A549 (cell line): ENCODE results near the gene BCR. TPM values are rescaled to one million over a fixed set of nuclear protein-coding genes. Genes with fewer than 3 reads are reported as not detected.

Experiments
- ATAC-seq, 2 experiments: fragments of 200-7000 bp in 1 of 2; fragments of >200 bp in 1 of 2; cut with Nextera tagmentation in 1 of 2; cut with Tn5 transposase in 1 of 2; 3 replicates each; pipeline versions ENCODE4 v1.8.0 to v1.9.1; 2018 to 2020; ENCODE audit warnings: mild to moderate bottlenecking in 1 of 2, moderate library complexity in 1 of 2
- CTCF ChIA-PET: fragments of 300-600 bp; sonication (Branson Sonifier 250); formaldehyde crosslinking; extraction: SDS; loops from one replicate; lab custom pipeline; 2021; ENCODE audit warnings: antibody characterized with exemption, inconsistent platforms; lab: Yijun Ruan, JAX
- POLR2A ChIA-PET: fragments of 350-600 bp; formaldehyde crosslinking; extraction: SDS; loops from one replicate; lab custom pipeline; 2021; ENCODE audit warnings: antibody characterized with exemption, inconsistent platforms; lab: Yijun Ruan, JAX
- DNase-seq, 2 experiments: peaks; one replicate each; pipeline versions ENCODE4 v3.0.0 to v3.0.0-alpha.2; 2011 to 2016; ENCODE audit warnings: low read depth in 1 of 2, low spot score in 1 of 2
- FAIRE-seq: peaks from 2 replicates; lab custom pipeline; 2011; peaks lifted over from hg19 to GRCh38; lab: Jason Lieb, UNC
- H3K27ac ChIP-seq, 2 experiments: fragments of >200 bp; sonication (Bioruptor Twin); formaldehyde crosslinking; 3 replicates each; pipeline ENCODE4 v1.5.1; 2016 to 2017
- H3K4me1 ChIP-seq: fragments of >200 bp; sonication (Bioruptor Twin); formaldehyde crosslinking; 3 replicates; pipeline ENCODE4 v1.6.1; 2016
- H3K4me2 ChIP-seq: fragments of >200 bp; sonication (Bioruptor Twin); formaldehyde crosslinking; 3 replicates; pipeline ENCODE4 v1.6.1; 2016
- H3K4me3 ChIP-seq: fragments of >200 bp; sonication (Bioruptor Twin); formaldehyde crosslinking; 3 replicates; pipeline ENCODE4 v1.5.1; 2016
- H3K9me3 ChIP-seq: fragments of >200 bp; sonication (Bioruptor Twin); formaldehyde crosslinking; 3 replicates; pipeline ENCODE4 v1.6.1; 2016
- BHLHE40 ChIP-seq: IDR thresholded peaks from 2 replicates; pipeline ENCODE4 v1.6.1; 2012; ENCODE audit warnings: low read depth, low read length, inconsistent platforms
- CBX2 ChIP-seq: fragments of 200-600 bp; sonication (generic); IDR thresholded peaks from 2 replicates; pipeline ENCODE4 v1.6.1; 2016; ENCODE audit warnings: low read depth, mild to moderate bottlenecking, borderline replicate concordance
- CBX8 ChIP-seq: fragments of 200-600 bp; sonication (generic); IDR thresholded peaks from 2 replicates; pipeline ENCODE4 v1.6.1; 2016
- CEBPB ChIP-seq, 2 experiments: fragments of >200 bp in 1 of 2; sonication (Bioruptor Twin) in 1 of 2; formaldehyde crosslinking in 1 of 2; IDR thresholded peaks; 2 replicates each; pipeline ENCODE4 v1.6.1; 2012 to 2016
- EHF ChIP-seq: fragments of 250-450 bp; sonication (Bioruptor Pico); IDR thresholded peaks from 2 replicates; pipeline ENCODE4 v1.5.0; 2020; ENCODE audit warnings: mild to moderate bottlenecking
- EP300 ChIP-seq, 2 experiments: fragments of >200 bp; sonication (Bioruptor Twin); formaldehyde crosslinking; IDR thresholded peaks; 2 replicates in 1 of 2; 3 replicates in 1 of 2; pipeline ENCODE4 v1.6.1; 2016 to 2017
- FOSL2 ChIP-seq, 2 experiments: fragments of 450-650 bp in 1 of 2; fragments of >200 bp in 1 of 2; sonication (Bioruptor Twin) in 1 of 2; formaldehyde crosslinking; IDR thresholded peaks; 2 replicates each; pipeline versions ENCODE4 v1.5.0 to v1.6.1; 2016 to 2020; ENCODE audit warnings: mild to moderate bottlenecking in 1 of 2, moderate library complexity in 1 of 2
- GATA3 ChIP-seq: IDR thresholded peaks from 2 replicates; pipeline ENCODE4 v1.6.1; 2012; ENCODE audit warnings: borderline replicate concordance
- HDAC2 ChIP-seq: fragments of 200-600 bp; sonication (generic); IDR thresholded peaks from 2 replicates; pipeline ENCODE4 v1.6.1; 2016
- JUN ChIP-seq, 2 experiments: fragments of >200 bp; sonication (Bioruptor Twin); formaldehyde crosslinking; IDR thresholded peaks; 2 replicates in 1 of 2; 3 replicates in 1 of 2; pipeline ENCODE4 v1.6.1; 2016 to 2017
- KDM1A ChIP-seq: fragments of 200-600 bp; sonication (generic); IDR thresholded peaks from 2 replicates; pipeline ENCODE4 v1.6.1; 2016; ENCODE audit warnings: low read depth, mild to moderate bottlenecking
- KDM5A ChIP-seq: fragments of 200-600 bp; sonication (generic); IDR thresholded peaks from 2 replicates; pipeline ENCODE4 v1.6.1; 2016; ENCODE audit warnings: antibody characterized with exemption, mild to moderate bottlenecking
- PHF8 ChIP-seq: fragments of 200-600 bp; sonication (generic); IDR thresholded peaks from 2 replicates; pipeline ENCODE4 v1.6.1; 2016; ENCODE audit warnings: low read depth, mild to moderate bottlenecking, antibody characterized with exemption, moderate library complexity, borderline replicate concordance
- RNF2 ChIP-seq: fragments of 200-600 bp; sonication (generic); IDR thresholded peaks from 2 replicates; pipeline ENCODE4 v1.6.1; 2016; ENCODE audit warnings: low read depth, mild to moderate bottlenecking, antibody characterized with exemption, moderate library complexity, borderline replicate concordance
- ZSCAN20 ChIP-seq: fragments of 250-450 bp; sonication (Bioruptor Pico); IDR thresholded peaks from 2 replicates; pipeline ENCODE4 v1.8.0; 2022; ENCODE audit warnings: mild to moderate bottlenecking, moderate library complexity
- WGBS: methylation state at CpG from one replicate; pipeline ENCODE4 v1.1.6; 2017; ENCODE audit errors: missing lambda C conversion rate; 5-methylcytosine and 5-hydroxymethylcytosine counted together
- polyA plus RNA-seq, 4 experiments: library from polyadenylated mRNA; depleted of rRNA in 3 of 4; stranded (reverse); fragments of >200 nt; fragmentation: RNase III in 1 of 4; extraction: RNeasy Plus Mini Kit Qiagen cat#74134 plus additional on column Dnase treatment in 1 of 4; gene quantifications; 2 replicates in 3 of 4; 3 replicates in 1 of 4; pipeline ENCODE4 v1.2.3, GENCODE V29; 2011 to 2017
- TF ChIP-seq, protein P1 (sequence below): fragments of 250-450 bp; sonication (Bioruptor Pico); IDR thresholded peaks from 2 replicates; pipeline ENCODE4 v1.5.0; 2020; ENCODE audit warnings: low read depth, mild to moderate bottlenecking, moderate library complexity
- TF ChIP-seq, protein P2 (sequence below): IDR thresholded peaks from 2 replicates; pipeline ENCODE4 v1.6.1; 2012
- TF ChIP-seq, protein P3 (sequence below): fragments of >200 bp; sonication (Bioruptor Twin); formaldehyde crosslinking; IDR thresholded peaks from 3 replicates; pipeline ENCODE4 v1.6.1; 2016

Gene BCR
- polyA plus RNA-seq, 2 of the 4 experiments (the other 2 are of a cell fraction) = 14.7 to 16.4 TPM

DNA sequence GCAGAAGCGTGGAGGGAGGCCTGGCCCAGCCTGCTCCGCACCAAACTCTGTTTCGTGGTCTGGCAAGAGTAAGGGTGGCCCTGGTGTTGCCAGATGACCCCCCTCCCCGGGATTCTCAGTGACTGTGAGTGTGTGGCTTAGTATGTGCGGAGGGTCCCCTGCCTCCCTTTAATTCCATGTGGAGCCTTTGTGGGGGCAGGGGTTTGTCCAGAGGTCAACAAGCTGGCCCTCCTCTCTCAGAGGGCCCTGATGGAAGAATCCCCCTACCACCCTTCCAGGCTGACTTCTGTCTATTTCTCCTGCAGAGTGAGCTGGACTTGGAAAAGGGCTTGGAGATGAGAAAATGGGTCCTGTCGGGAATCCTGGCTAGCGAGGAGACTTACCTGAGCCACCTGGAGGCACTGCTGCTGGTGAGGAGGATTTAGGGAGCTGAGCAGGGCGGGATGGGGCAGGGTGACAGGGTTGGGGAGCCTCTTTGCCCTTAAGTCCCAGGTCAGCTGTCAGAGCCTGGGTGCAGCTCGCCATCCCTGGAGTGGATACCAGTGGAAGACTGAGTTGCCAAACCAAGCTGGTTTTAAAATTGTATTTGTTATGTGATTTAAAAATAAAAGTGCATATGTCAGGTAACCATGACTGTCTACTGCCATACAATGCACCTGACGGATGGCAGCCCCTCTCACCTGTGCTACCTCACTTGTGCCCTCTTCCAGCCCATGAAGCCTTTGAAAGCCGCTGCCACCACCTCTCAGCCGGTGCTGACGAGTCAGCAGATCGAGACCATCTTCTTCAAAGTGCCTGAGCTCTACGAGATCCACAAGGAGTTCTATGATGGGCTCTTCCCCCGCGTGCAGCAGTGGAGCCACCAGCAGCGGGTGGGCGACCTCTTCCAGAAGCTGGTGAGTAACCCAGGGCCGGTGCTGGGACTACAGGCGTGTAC is 80.6 kb downstream of the BCR start:
- Histone ChIP-seq H3K9me3 (no peaks in the 10 kb centered on the region), H3K27ac (no peak overlapping the region), H3K4me3 (no peak overlapping the region), H3K4me2 (no peak overlapping the region), H3K4me1 (peaks cover 9% of the 10 kb centered on the region)
- CTCF ChIA-PET = interaction anchor here (0.9 to 1.7 kb wide), 3 partner anchors 18 to 83 kb away, joined by 3 to 5 read pairs (median 3); no protein-coding TSS in a partner anchor
- FAIRE-seq = no peak
- no peak for ATAC-seq
- POLR2A ChIA-PET = no interaction called here
- TF ChIP-seq HDAC2 = no peak
- TF ChIP-seq PHF8 = no peak
- no peak for TF ChIP-seq RNF2
- TF ChIP-seq KDM1A = no peak
- no peak for TF ChIP-seq CEBPB (IDR thresholded peaks at IDR 0.05)
- TF ChIP-seq, protein P1, sequence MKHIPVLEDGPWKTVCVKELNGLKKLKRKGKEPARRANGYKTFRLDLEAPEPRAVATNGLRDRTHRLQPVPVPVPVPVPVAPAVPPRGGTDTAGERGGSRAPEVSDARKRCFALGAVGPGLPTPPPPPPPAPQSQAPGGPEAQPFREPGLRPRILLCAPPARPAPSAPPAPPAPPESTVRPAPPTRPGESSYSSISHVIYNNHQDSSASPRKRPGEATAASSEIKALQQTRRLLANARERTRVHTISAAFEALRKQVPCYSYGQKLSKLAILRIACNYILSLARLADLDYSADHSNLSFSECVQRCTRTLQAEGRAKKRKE (CRISPR knock-in tag) = no peak
- no peak for TF ChIP-seq CBX8
- TF ChIP-seq FOSL2 (IDR thresholded peaks at IDR 0.05) = no peak
- no peak for TF ChIP-seq FOSL2 (CRISPR knock-in tag; IDR thresholded peaks at IDR 0.05)
- TF ChIP-seq EP300 (IDR thresholded peaks at IDR 0.05) = no peak
- TF ChIP-seq, protein P2, sequence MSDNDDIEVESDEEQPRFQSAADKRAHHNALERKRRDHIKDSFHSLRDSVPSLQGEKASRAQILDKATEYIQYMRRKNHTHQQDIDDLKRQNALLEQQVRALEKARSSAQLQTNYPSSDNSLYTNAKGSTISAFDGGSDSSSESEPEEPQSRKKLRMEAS = no peak
- no peak for TF ChIP-seq EHF
- no peak for TF ChIP-seq CBX2
- TF ChIP-seq KDM5A = no peak
- TF ChIP-seq, protein P3, sequence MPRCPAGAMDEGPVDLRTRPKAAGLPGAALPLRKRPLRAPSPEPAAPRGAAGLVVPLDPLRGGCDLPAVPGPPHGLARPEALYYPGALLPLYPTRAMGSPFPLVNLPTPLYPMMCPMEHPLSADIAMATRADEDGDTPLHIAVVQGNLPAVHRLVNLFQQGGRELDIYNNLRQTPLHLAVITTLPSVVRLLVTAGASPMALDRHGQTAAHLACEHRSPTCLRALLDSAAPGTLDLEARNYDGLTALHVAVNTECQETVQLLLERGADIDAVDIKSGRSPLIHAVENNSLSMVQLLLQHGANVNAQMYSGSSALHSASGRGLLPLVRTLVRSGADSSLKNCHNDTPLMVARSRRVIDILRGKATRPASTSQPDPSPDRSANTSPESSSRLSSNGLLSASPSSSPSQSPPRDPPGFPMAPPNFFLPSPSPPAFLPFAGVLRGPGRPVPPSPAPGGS = no peak
- TF ChIP-seq GATA3 = no peak
- TF ChIP-seq ZSCAN20 (CRISPR knock-in tag) = no peak
- no peak for TF ChIP-seq BHLHE40
- 88% methylated on average over 16 of the region's 21 CpGs for WGBS
- DNase-seq = no peak

DNA sequence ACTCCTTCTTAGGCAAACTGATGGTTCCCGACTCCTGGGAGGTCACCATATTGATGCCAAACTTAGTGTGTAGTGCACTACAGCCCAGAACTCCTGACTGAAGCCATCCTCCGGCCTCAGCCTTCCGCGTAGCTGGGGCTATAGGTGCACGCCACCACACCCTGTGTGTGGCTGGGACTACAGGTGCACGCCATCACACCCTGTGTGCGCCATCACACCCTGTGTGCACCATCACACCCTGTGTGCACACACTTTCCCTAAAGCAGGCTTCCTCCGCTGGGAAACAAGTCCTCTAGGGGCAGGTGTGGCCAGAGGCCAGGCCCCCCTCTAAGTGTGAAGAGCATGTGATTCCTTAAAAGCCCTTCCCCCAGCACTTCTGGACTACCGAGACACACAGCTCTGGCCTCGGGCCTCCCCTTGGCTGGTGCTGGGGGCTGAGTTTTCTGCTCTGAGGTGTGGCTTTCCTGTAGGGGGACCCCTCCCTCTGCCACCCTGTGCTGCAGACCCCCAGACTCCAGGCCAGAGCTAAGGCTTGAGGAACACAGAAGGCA is 81.7 kb downstream of the BCR start:
- DNase-seq = no peak
- ChIA-PET POLR2A (no interaction called here), CTCF (interaction anchor here (1.7 kb wide), 1 partner anchor 20 kb away, joined by 5 read pairs; no protein-coding TSS in a partner anchor)
- TF ChIP-seq, protein P3 = no peak
- no peak for TF ChIP-seq JUN (IDR thresholded peaks at IDR 0.05)
- no peak for TF ChIP-seq CEBPB (IDR thresholded peaks at IDR 0.05)
- Histone ChIP-seq H3K27ac (no peak overlapping the region), H3K9me3 (no peaks in the 10 kb centered on the region), H3K4me3 (no peak overlapping the region), H3K4me2 (no peak overlapping the region), H3K4me1 (peaks cover 4% of the 10 kb centered on the region)
- ATAC-seq = no peak
- no peak for FAIRE-seq
- 93% methylated on average over 7 of the region's 10 CpGs for WGBS
